ENCODE measurements around the gene EP400. TPM values are rescaled to one million over a fixed set of nuclear protein-coding genes. Genes with fewer than 3 reads are reported as not detected.

EP400 gene
- total RNA-seq, 6 donors from 2014 or later, result 21.7 to 61.8 (median 40.4) TPM

DNA sequence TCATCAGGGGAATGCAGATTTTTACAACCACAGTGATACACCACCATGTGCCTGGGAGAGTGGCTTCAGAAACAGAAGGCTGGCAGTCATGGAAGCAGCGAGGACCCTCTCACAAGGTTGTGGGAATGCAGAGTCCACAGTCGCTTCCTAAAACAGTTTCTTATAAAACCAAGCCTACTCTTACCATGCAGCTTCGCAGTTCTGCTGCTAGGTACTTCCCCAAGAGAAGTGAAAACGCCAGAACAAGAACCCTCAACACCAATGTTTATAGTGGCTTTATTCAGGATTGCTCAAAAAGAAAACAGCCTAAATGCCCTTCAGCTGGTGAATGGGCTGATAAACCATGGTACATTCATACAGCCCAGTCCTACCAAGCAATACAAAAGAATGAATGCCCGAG lies 107.2 kb downstream of the EP400 start:
- Histone ChIP-seq H3K27ac (no peak overlapping the region), H3K4me3 (no peak overlapping the region), H3K4me1 (no peaks in the 10 kb centered on the region), H3K36me3 (peaks cover 25 to 85% (median 65%) of the 10 kb centered on the region in 4 donors), H3K27me3 (no peaks in the 10 kb centered on the region), H3K9me3 (no peaks in the 10 kb centered on the region)
- no peak for ATAC-seq (ENCODE audit: low FRiP score in 2 of 2)
- no peak for DNase-seq
- 82 to 83% methylated on average over 5 of the region's 5 CpGs for WGBS, 2 donors
- TF ChIP-seq POLR2AphosphoS5 (IDR thresholded peaks at IDR 0.05) (no peak), POLR2A (IDR thresholded peaks at IDR 0.05) (no peak), EP300 (IDR thresholded peaks at IDR 0.05) (no peak)
- TF ChIP-seq, protein P1, sequence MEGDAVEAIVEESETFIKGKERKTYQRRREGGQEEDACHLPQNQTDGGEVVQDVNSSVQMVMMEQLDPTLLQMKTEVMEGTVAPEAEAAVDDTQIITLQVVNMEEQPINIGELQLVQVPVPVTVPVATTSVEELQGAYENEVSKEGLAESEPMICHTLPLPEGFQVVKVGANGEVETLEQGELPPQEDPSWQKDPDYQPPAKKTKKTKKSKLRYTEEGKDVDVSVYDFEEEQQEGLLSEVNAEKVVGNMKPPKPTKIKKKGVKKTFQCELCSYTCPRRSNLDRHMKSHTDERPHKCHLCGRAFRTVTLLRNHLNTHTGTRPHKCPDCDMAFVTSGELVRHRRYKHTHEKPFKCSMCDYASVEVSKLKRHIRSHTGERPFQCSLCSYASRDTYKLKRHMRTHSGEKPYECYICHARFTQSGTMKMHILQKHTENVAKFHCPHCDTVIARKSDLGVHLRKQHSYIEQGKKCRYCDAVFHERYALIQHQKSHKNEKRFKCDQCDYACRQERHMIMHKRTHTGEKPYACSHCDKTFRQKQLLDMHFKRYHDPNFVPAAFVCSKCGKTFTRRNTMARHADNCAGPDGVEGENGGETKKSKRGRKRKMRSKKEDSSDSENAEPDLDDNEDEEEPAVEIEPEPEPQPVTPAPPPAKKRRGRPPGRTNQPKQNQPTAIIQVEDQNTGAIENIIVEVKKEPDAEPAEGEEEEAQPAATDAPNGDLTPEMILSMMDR (IDR thresholded peaks at IDR 0.05), result no peak

DNA sequence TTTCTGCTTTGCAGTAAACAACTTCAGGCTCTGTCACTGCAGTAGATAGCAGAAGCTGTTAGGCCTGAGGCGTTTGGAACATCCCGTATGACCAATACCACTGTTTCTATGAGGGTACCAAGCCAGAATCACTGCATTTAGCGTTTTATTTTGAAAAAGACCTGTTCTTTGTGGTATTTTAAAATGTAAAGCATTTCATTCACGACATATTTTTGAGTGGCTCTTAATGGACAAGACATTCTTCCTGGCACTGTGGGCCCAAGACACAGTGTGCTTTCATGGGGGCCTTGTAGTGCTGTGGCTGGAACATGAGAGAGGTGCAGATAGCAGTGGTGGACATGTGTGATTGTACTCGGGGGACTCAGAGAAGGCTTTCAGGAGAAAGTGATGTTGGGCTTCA lies 107.9 kb downstream of the EP400 start:
- ATAC-seq (ENCODE audit: low FRiP score in 2 of 2), result no peak
- Histone ChIP-seq H3K36me3 (peaks cover 28 to 85% (median 66%) of the 10 kb centered on the region in 4 donors), H3K4me1 (no peaks in the 10 kb centered on the region), H3K27ac (no peak overlapping the region), H3K4me3 (no peak overlapping the region), H3K9me3 (no peaks in the 10 kb centered on the region), H3K27me3 (no peaks in the 10 kb centered on the region)
- WGBS, 2 donors, result 88 to 89% methylated on average over 5 of the region's 5 CpGs
- no peak for DNase-seq
- no peak for TF ChIP-seq POLR2A (IDR thresholded peaks at IDR 0.05)
- TF ChIP-seq, protein P1 (IDR thresholded peaks at IDR 0.05), result no peak
- TF ChIP-seq EP300 (IDR thresholded peaks at IDR 0.05), result no peak
- no peak for TF ChIP-seq POLR2AphosphoS5 (IDR thresholded peaks at IDR 0.05)

DNA sequence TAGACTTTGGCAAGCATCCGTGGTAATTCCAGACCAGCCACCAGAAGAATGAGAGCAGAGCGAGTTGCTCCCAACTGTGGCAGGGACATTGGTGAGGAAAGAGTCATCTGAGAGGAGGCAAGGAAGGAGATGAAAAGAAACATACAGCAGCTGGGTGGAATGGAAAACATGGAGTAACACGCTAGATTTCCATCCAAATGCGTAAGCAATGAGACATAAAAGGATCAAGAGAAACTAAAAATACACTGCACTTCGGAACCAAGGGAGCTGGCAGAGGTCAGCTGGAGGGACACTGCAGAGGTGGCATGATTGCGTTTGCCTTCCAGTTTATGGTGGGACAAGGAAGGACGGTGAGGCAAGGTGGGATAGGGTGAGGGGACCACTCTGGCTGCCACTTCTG lies 111.5 kb downstream of the EP400 start:
- no peak overlapping the region for H3K4me3 ChIP-seq
- no peak for ATAC-seq (ENCODE audit: low FRiP score in 2 of 2)
- H3K27ac ChIP-seq, result no peak overlapping the region
- TF ChIP-seq POLR2AphosphoS5 (IDR thresholded peaks at IDR 0.05) (no peak), EP300 (IDR thresholded peaks at IDR 0.05) (no peak)
- no peak for DNase-seq
- WGBS, 2 donors, result 85 to 94% methylated on average over 7 of the region's 7 CpGs
- no peaks in the 10 kb centered on the region for H3K4me1 ChIP-seq
- no peaks in the 10 kb centered on the region for H3K9me3 ChIP-seq
- H3K36me3 ChIP-seq, result peaks cover 24 to 86% (median 61%) of the 10 kb centered on the region in 4 donors
- no peaks in the 10 kb centered on the region for H3K27me3 ChIP-seq

DNA sequence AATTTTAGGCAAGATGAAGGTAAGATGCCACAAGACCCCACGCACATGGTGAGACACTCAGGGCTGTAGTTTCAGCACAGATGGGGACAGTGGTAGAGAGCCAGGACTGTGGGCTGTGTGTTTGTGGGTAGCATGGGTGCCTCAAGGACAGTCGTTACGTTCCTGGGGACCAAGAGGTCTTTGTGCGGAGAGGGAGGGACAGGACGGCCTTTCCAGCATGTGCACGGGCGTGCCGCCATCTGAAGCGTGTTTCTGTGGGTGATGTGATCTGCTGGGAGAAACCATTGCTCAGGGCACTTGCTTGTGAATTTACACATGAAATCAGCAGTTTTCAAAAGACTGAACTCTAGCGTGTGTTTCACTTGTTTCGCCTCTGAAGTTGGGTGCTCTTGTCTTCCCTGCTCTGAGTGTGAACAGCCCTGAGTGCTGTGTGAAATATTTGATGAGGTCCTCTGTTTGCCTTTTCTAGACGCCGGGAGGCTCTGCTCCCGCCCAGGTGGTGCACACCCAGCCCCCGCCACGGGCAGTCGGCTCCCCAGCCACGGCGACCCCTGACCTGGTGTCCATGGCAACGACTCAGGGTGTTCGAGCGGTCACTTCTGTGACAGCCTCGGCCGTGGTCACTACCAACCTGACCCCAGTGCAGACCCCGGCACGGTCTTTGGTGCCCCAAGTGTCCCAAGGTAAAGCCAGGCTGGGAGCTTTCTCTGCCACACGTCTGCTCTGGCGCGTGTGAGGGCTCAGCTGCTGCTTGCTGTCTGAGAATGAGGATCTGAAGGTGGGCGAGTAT lies 112.1 kb downstream of the EP400 start:
- Histone ChIP-seq H3K9me3 (no peaks in the 10 kb centered on the region), H3K4me1 (no peaks in the 10 kb centered on the region), H3K27me3 (no peaks in the 10 kb centered on the region), H3K36me3 (peaks cover 25 to 86% (median 60%) of the 10 kb centered on the region in 4 donors), H3K27ac (no peak overlapping the region), H3K4me3 (no peak overlapping the region)
- DNase-seq (no peak), ATAC-seq (ENCODE audit: low FRiP score in 2 of 2) (no peak)
- WGBS, 2 donors, result 85 to 93% methylated on average over 9 to 30 of the region's 30 CpGs
- TF ChIP-seq EP300 (IDR thresholded peaks at IDR 0.05) (no peak), POLR2AphosphoS5 (IDR thresholded peaks at IDR 0.05) (no peak), POLR2A (IDR thresholded peaks at IDR 0.05) (no peak)
- TF ChIP-seq, protein P1 (IDR thresholded peaks at IDR 0.05), result no peak

DNA sequence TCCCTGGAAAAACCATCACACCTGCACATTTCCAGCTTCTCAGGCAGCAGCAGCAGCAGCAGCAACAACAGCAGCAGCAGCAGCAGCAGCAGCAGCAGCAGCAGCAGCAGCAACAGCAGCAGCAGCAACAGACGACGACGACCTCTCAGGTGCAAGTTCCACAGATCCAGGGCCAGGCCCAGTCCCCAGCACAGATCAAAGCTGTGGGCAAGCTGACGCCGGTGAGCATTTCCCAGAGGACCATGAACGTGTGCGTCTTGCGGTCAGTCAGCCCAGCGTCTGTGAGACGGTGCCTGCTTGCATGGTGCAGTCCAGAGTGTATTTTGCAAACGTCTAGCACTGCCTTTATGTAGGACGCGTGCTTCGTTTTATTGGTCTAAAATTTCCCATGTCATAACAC lies 112.7 kb downstream of the EP400 start:
- Histone ChIP-seq H3K27me3 (no peaks in the 10 kb centered on the region), H3K4me3 (no peak overlapping the region), H3K4me1 (no peaks in the 10 kb centered on the region), H3K36me3 (peaks cover 26 to 85% (median 61%) of the 10 kb centered on the region in 4 donors), H3K9me3 (no peaks in the 10 kb centered on the region), H3K27ac (no peak overlapping the region)
- TF ChIP-seq POLR2AphosphoS5 (IDR thresholded peaks at IDR 0.05), result no peak
- no peak for TF ChIP-seq POLR2A (IDR thresholded peaks at IDR 0.05)
- DNase-seq (no peak), ATAC-seq (ENCODE audit: low FRiP score in 2 of 2) (no peak)
- WGBS, 2 donors, result 91 to 94% methylated on average over 9 to 14 of the region's 14 CpGs

DNA sequence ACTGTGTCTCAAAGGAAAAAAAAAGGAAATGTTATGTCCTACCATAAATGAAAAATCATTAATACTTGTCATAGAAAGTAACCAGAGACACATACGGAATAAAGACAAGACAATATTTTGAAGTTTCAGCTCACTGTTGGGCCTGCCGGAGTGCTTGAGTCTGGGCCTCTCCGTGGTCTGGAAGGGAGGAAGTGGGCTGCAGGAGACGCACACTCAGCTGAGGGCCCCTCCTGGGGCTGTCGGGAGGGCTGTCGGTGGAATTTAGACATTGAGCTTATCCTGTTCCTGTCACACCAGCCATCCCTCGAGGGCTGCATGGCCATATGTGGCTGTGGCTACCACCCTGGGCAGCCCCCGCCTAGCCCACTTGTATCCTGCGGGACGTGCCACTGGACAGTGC lies 113.7 kb downstream of the EP400 start:
- Histone ChIP-seq H3K4me3 (no peak overlapping the region), H3K36me3 (peaks cover 27 to 86% (median 64%) of the 10 kb centered on the region in 4 donors), H3K27ac (no peak overlapping the region), H3K4me1 (no peaks in the 10 kb centered on the region), H3K9me3 (no peaks in the 10 kb centered on the region), H3K27me3 (no peaks in the 10 kb centered on the region)
- 76 to 83% methylated on average over 7 to 10 of the region's 10 CpGs for WGBS, 2 donors
- no peak for ATAC-seq (ENCODE audit: low FRiP score in 2 of 2)
- DNase-seq, result no peak
- TF ChIP-seq EP300 (IDR thresholded peaks at IDR 0.05) (no peak), POLR2A (IDR thresholded peaks at IDR 0.05) (no peak), POLR2AphosphoS5 (IDR thresholded peaks at IDR 0.05) (no peak)
- TF ChIP-seq, protein P1 (IDR thresholded peaks at IDR 0.05), result no peak

Measured in upper lobe of left lung (tissue), 6 donors.